SH-SY5Y (cell line): ENCODE results near the gene KRT37.

ENCODE experiments used
- GATA2 ChIP-seq: IDR thresholded peaks from 2 replicates; pipeline ENCODE4 v1.6.1; 2011; ENCODE audit warnings: mild to moderate bottlenecking, low read depth, low read length
- GATA3 ChIP-seq: IDR thresholded peaks from 2 replicates; pipeline ENCODE4 v1.6.1; 2011; ENCODE audit warnings: low read depth, mild to moderate bottlenecking, low read length, moderate library complexity

DNA sequence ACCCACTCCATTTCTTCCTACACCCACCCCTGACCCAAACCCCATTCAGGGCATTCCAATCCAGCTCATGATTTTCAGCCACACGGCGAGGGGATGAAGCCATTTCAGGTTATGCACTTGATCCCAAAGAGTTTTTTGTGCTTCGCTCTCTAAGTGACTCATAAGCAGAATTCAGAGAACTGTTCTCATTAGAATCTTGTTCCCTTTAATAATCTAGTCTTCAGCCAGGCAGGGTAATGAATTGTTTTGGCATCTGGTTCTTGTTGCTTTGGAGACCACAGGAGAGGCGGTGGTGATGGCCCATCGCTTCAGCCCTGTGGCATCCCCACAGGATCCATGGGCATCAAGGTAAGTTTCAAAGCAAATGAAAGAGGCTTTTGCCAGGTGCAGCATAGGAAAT is 22.2 kb downstream of the KRT37 start:
- TF ChIP-seq GATA3 (no peak), GATA2 (no peak)
